Stimulated activated CD8-positive, alpha-beta memory T cell treated with anti-CD3 and anti-CD28 coated beads, Interleukin-12 subunit alpha, Interleukin-12 subunit beta, amount 100 ng/mL, for 24 hours (primary cell): ENCODE measurements around the gene RPL23.
A peak's percentile ranks its signal among the peaks of the same experiment; 100 is the strongest.

Experiments used
- DNase-seq: peaks from one replicate; pipeline ENCODE4 v3.0.0-alpha.2; 2020; ENCODE audit errors: extremely low read depth

RPL23 gene

GRCh38 chr17:38883592-38884526 lies 30.3 kb upstream of the RPL23 start:
- DNase-seq = no peak

- no peak for DNase-seq
These were observed 29.3 kb upstream of the RPL23 start for GRCh38 chr17:38882870-38883269.

- no peak for DNase-seq
These were observed 28.2 kb upstream of the RPL23 start for GRCh38 chr17:38881600-38882191.

- DNase-seq = no peak
These were observed 26.6 kb upstream of the RPL23 start for GRCh38 chr17:38879878-38880665.

- DNase-seq = no peak
These were observed 23.8 kb upstream of the RPL23 start for GRCh38 chr17:38877130-38877851.

- no peak for DNase-seq
These were observed 22.1 kb upstream of the RPL23 start for GRCh38 chr17:38875477-38876075.

- DNase-seq = no peak
These were observed 21.2 kb upstream of the RPL23 start for GRCh38 chr17:38874505-38875400.

GRCh38 chr17:38873640-38874380 lies 20.3 kb upstream of the RPL23 start:
- no peak for DNase-seq

GRCh38 chr17:38872671-38873385 lies 19.3 kb upstream of the RPL23 start:
- DNase-seq = no peak

GRCh38 chr17:38872027-38872511 lies 18.5 kb upstream of the RPL23 start:
- no peak for DNase-seq

- DNase-seq = no peak
These were observed 17.9 kb upstream of the RPL23 start for GRCh38 chr17:38871247-38872015.

- peak; percentile 48 for DNase-seq
These were observed 17.0 kb upstream of the RPL23 start for GRCh38 chr17:38870259-38871165.

- DNase-seq = peak; percentile 72
These were observed 16.2 kb upstream of the RPL23 start, which contains the start of gene LASP1 for GRCh38 chr17:38869526-38870258. Gene LASP1, plus strand, starts transcription at chr17:38870058. Its CDS starts 132 bp downstream, at chr17:38870190.

GRCh38 chr17:38868817-38869525 lies 15.4 kb upstream of the RPL23 start:
- peak; percentile 66 for DNase-seq
